Measurements from ENCODE around the gene METTL9. TPM values are rescaled to one million over a fixed set of nuclear protein-coding genes. Genes with fewer than 3 reads are reported as not detected.
A peak's percentile ranks its signal among the peaks of the same experiment; 100 is the strongest.

METTL9 gene
- total and polyA plus RNA-seq, 8 donors = 10.2 to 55.2 (median 33.1) TPM

DNA sequence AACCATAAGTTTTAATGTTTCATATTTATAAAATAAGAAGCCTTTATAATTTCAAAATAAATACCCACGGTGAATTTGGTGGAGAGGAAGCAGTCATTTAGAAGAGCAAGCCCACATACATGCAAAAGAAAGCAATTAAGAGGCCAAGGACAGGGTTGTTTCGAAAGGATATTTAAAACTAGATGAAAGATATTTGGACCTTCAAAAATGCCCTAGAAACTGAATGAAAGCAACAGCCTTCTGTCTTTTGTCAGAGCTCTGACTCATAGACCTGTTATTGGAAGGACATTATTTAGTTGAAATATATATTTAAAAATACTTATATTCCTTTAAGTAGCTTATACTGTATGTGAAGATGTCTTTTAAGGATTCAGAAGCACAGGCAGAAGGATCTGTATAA, 8.6 kb upstream of the METTL9 start:
- Histone ChIP-seq H3K27me3 (no peaks in the 10 kb centered on the region), H3K36me3 (no peaks in the 10 kb centered on the region), H3K4me3 (no peak overlapping the region), H3K9me3 (no peaks in the 10 kb centered on the region), H3K4me1 (no peaks in the 10 kb centered on the region), H3K27ac (no peak overlapping the region)
- intact Hi-C loops (cut with DNase I) = no loop called here
- no peak for FAIRE-seq
- TF ChIP-seq, protein P1, sequence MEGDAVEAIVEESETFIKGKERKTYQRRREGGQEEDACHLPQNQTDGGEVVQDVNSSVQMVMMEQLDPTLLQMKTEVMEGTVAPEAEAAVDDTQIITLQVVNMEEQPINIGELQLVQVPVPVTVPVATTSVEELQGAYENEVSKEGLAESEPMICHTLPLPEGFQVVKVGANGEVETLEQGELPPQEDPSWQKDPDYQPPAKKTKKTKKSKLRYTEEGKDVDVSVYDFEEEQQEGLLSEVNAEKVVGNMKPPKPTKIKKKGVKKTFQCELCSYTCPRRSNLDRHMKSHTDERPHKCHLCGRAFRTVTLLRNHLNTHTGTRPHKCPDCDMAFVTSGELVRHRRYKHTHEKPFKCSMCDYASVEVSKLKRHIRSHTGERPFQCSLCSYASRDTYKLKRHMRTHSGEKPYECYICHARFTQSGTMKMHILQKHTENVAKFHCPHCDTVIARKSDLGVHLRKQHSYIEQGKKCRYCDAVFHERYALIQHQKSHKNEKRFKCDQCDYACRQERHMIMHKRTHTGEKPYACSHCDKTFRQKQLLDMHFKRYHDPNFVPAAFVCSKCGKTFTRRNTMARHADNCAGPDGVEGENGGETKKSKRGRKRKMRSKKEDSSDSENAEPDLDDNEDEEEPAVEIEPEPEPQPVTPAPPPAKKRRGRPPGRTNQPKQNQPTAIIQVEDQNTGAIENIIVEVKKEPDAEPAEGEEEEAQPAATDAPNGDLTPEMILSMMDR (IDR thresholded peaks at IDR 0.05) = no peak
- ATAC-seq = no peak
- 51 to 57% methylated on average over 2 of the region's 2 CpGs for WGBS, 2 donors
- no peak for DNase-seq

DNA sequence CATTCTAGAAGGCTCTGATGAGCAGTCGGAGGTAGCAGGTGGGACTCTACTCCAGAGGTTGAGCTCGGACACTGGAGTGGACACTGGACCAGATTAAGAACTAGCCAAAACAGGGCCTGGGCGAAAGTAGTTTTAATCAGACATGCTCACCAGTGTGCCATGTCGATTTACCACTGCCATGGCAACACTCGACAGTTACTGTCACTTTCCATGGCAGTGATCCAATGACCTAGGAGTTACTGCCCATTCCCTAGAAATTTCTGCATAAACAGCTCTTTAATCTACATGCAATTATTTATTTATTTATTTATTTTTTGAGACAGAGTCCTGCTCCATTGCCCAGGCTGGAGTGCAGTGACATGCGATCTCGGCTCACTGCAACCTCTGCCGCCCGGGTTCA, 7.2 kb upstream of the METTL9 start:
- intact Hi-C loops (cut with DNase I) = no loop called here
- FAIRE-seq (no peak), ATAC-seq (no peak), DNase-seq (no peak)
- TF ChIP-seq, protein P1 (IDR thresholded peaks at IDR 0.05) = no peak
- H3K4me1 ChIP-seq = no peaks in the 10 kb centered on the region
- no peaks in the 10 kb centered on the region for H3K9me3 ChIP-seq
- no peaks in the 10 kb centered on the region for H3K27me3 ChIP-seq
- WGBS, 2 donors = 77 to 90% methylated on average over 9 of the region's 9 CpGs
- H3K36me3 ChIP-seq = no peaks in the 10 kb centered on the region
- no peak overlapping the region for H3K27ac ChIP-seq
- H3K4me3 ChIP-seq = no peak overlapping the region

DNA sequence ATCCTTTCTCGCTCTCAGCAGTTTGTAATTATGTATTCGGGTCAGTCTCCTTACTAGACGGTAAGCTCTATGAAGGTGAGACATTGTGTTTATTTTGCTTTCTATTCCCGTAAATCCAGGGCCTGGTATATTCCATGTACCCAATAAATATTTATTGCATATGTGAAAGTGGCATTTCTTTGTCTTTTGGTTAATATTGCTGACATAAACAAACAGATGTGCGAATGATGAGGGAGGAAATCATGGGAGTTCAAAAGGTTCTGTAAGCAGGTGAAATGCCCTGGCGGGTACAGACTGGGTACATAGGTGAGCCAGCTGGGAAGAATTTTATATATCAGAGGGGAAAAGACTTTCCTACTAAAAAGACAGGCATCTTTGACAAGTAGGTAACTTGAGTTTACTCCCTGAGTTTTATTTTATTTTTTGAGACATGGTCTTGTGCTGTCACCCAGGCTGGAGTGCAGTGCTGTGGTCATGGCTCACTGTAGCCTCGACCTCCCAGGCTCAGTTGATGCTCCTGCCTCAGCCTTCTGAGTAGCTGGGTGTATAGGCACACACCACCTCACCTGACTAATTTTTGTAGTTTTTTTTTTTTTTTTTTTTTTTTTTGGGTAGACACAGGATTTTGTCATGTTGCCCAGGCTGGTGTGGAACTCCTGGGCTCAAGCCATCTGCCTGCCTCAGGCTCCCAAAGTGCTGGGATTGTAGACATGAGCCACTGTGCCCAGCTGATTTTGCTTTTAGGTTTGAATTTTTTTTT, 5.7 kb upstream of the METTL9 start:
- 67 to 77% methylated on average over 7 of the region's 7 CpGs for whole genome bisulfite sequencing, 2 donors
- intact Hi-C loops (cut with DNase I) = no loop called here
- Histone ChIP-seq H3K27me3 (no peaks in the 10 kb centered on the region), H3K27ac (no peak overlapping the region), H3K36me3 (no peaks in the 10 kb centered on the region), H3K9me3 (no peaks in the 10 kb centered on the region), H3K4me1 (no peaks in the 10 kb centered on the region), H3K4me3 (no peak overlapping the region)
- ATAC-seq (no peak), DNase-seq (no peak), FAIRE-seq (no peak)
- TF ChIP-seq, protein P1 (IDR thresholded peaks at IDR 0.05) = no peak

DNA sequence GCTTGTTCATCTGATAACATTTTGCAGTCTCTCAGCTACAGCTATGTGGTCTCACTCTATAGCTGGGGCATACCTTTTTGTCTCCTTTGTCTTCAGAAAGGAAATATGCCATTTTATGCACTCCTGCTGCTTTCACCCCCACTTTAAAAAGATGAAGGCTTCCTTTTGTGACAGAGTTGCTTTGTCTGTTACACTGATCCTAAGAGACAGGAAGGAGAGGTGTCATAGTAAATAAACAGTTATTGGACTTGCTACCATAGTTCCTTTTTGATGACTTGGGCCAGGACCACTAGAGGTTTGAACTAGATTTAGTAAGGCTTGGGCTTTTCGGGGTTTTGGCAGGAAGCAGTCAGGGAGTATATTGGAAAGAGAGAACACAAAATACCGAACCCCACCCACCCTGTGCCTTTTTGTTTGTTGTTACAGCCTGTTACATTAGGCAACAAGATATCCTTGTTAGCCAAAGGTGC, 1.8 kb upstream of the METTL9 start:
- DNase-seq (no peak), ATAC-seq (no peak), FAIRE-seq (no peak)
- Histone ChIP-seq H3K36me3 (no peaks in the 10 kb centered on the region), H3K27ac (no peak overlapping the region), H3K9me3 (no peaks in the 10 kb centered on the region), H3K27me3 (no peaks in the 10 kb centered on the region), H3K4me1 (peaks cover 0 to 10% (median 8%) of the 10 kb centered on the region in 3 donors), H3K4me3 (no peak overlapping the region)
- WGBS, 2 donors = 69 to 89% methylated on average over 2 of the region's 2 CpGs
- intact Hi-C loops (cut with DNase I) = no loop called here
- TF ChIP-seq, protein P1 (IDR thresholded peaks at IDR 0.05) = no peak

DNA sequence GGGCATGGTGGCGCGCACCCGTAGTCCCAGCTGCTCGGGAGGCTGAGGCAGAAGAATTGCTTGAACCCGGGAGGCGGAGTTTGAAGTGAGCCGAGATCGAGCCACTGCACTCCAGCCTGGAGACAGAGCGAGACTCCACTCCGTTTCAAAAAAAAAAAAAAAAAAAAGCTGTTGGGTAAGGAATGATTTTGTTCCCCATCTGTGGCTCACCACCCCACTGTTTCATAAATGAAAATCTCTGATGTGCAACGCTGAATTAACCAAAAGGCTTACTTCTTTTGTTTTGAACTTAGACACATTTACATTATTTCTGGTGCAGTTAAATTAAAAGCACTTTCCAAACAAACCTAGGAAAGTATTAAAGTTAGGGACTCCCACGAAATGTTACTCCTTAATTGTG, 1.2 kb upstream of the METTL9 start:
- intact Hi-C loops (cut with DNase I) = no loop called here

More for the DNA sequence above, 1.2 kb upstream of the METTL9 start:
- Histone ChIP-seq H3K36me3 (no peaks in the 10 kb centered on the region), H3K4me3 (peak overlapping the region in 2 of 4 donors; percentile 91 to 93), H3K27ac (peak overlapping the region in 3 of 4 donors; percentile 87 to 92 (median 90)), H3K4me1 (peaks cover 0 to 10% (median 8%) of the 10 kb centered on the region in 3 donors), H3K9me3 (no peaks in the 10 kb centered on the region), H3K27me3 (no peaks in the 10 kb centered on the region)
- no peak for DNase-seq
- TF ChIP-seq, protein P1 (IDR thresholded peaks at IDR 0.05) = no peak
- 84 to 86% methylated on average over 12 of the region's 12 CpGs for WGBS, 2 donors
- no peak for FAIRE-seq
- ATAC-seq = no peak

Data from pancreas (tissue), 10 donors.